Muscle layer of duodenum (tissue), 2 donors: ENCODE measurements around the gene BBS9.

Experiments used
- H3K27ac ChIP-seq: one replicate; pipeline ENCODE4 v1.7.0; 2013; ENCODE audit warnings: mild to moderate bottlenecking, low read length
- H3K27me3 ChIP-seq: one replicate; pipeline ENCODE4 v1.7.0; 2013; ENCODE audit warnings: low read depth, mild to moderate bottlenecking, control low read depth, low read length
- H3K36me3 ChIP-seq, 2 donors: one replicate each; pipeline ENCODE4 v1.7.0; 2013; ENCODE audit warnings: low read length in 2 of 2, control low read depth in 1 of 2, mild to moderate bottlenecking in 1 of 2; ENCODE audit not compliant: insufficient read depth in 2 of 2, control insufficient read depth in 1 of 2
- H3K4me1 ChIP-seq, 2 donors: one replicate each; pipeline ENCODE4 v1.7.0; 2013; ENCODE audit warnings: low read length in 2 of 2, mild to moderate bottlenecking in 2 of 2, control low read depth in 1 of 2, moderate library complexity in 1 of 2; ENCODE audit not compliant: insufficient read depth in 2 of 2, control insufficient read depth in 1 of 2
- H3K4me3 ChIP-seq, 2 donors: one replicate each; pipeline ENCODE4 v1.7.0; 2013; ENCODE audit warnings: low read length in 2 of 2, low read depth in 1 of 2, mild to moderate bottlenecking in 1 of 2
- H3K9me3 ChIP-seq, 2 donors: one replicate each; pipeline ENCODE4 v1.7.0; 2013; ENCODE audit warnings: low read length in 2 of 2, control low read depth in 1 of 2, mild to moderate bottlenecking in 1 of 2; ENCODE audit not compliant: control insufficient read depth in 1 of 2
- donor health status: healthy.

The BBS9 gene

GRCh38 chr7:33556472-33556871 is 427.1 kb downstream of the BBS9 start:
- Histone ChIP-seq H3K4me3 (no peak overlapping the region), H3K9me3 (no peaks in the 10 kb centered on the region), H3K36me3 (no peaks in the 10 kb centered on the region), H3K27ac (no peak overlapping the region), H3K27me3 (no peaks in the 10 kb centered on the region), H3K4me1 (no peaks in the 10 kb centered on the region)

GRCh38 chr7:33558549-33559323 is 429.4 kb downstream of the BBS9 start:
- Histone ChIP-seq H3K27ac (no peak overlapping the region), H3K4me3 (no peak overlapping the region), H3K27me3 (no peaks in the 10 kb centered on the region), H3K9me3 (no peaks in the 10 kb centered on the region), H3K36me3 (no peaks in the 10 kb centered on the region), H3K4me1 (no peaks in the 10 kb centered on the region)

DNA sequence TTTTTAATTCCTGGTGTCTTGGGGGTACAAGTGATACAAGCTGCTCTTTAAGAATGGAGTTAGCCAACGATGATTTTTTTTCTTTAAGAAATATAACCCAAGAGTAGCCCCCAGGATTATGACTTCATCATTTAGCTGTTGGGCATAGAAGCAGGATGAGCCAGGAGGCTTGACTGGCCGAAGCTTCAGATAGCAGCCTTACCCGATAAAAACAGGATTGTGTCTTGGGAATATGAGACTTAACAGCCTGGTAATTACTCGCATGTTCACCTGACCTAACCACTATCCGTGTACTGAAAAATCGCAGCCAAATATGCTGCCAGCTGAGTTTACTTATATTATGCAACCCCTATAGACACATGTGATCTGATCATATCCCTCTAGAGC is 430.0 kb downstream of the BBS9 start:
- no peak overlapping the region for H3K4me3 ChIP-seq
- no peaks in the 10 kb centered on the region for H3K27me3 ChIP-seq
- H3K36me3 ChIP-seq = no peaks in the 10 kb centered on the region
- no peaks in the 10 kb centered on the region for H3K4me1 ChIP-seq
- H3K9me3 ChIP-seq = no peaks in the 10 kb centered on the region
- H3K27ac ChIP-seq = no peak overlapping the region

GRCh38 chr7:33562996-33563395 is 433.6 kb downstream of the BBS9 start:
- Histone ChIP-seq H3K27me3 (no peaks in the 10 kb centered on the region), H3K4me1 (no peaks in the 10 kb centered on the region), H3K36me3 (no peaks in the 10 kb centered on the region), H3K9me3 (no peaks in the 10 kb centered on the region), H3K4me3 (no peak overlapping the region), H3K27ac (no peak overlapping the region)

- Histone ChIP-seq H3K4me3 (no peak overlapping the region), H3K27me3 (no peaks in the 10 kb centered on the region), H3K4me1 (no peaks in the 10 kb centered on the region), H3K9me3 (no peaks in the 10 kb centered on the region), H3K36me3 (no peaks in the 10 kb centered on the region), H3K27ac (no peak overlapping the region)
These were observed 434.3 kb downstream of the BBS9 start for GRCh38 chr7:33563651-33564050.

- H3K9me3 ChIP-seq = no peaks in the 10 kb centered on the region
- no peak overlapping the region for H3K4me3 ChIP-seq
- H3K36me3 ChIP-seq = no peaks in the 10 kb centered on the region
- H3K4me1 ChIP-seq = no peaks in the 10 kb centered on the region
- H3K27ac ChIP-seq = no peak overlapping the region
- H3K27me3 ChIP-seq = no peaks in the 10 kb centered on the region
These were observed 448.8 kb downstream of the BBS9 start for GRCh38 chr7:33578166-33578565.

DNA sequence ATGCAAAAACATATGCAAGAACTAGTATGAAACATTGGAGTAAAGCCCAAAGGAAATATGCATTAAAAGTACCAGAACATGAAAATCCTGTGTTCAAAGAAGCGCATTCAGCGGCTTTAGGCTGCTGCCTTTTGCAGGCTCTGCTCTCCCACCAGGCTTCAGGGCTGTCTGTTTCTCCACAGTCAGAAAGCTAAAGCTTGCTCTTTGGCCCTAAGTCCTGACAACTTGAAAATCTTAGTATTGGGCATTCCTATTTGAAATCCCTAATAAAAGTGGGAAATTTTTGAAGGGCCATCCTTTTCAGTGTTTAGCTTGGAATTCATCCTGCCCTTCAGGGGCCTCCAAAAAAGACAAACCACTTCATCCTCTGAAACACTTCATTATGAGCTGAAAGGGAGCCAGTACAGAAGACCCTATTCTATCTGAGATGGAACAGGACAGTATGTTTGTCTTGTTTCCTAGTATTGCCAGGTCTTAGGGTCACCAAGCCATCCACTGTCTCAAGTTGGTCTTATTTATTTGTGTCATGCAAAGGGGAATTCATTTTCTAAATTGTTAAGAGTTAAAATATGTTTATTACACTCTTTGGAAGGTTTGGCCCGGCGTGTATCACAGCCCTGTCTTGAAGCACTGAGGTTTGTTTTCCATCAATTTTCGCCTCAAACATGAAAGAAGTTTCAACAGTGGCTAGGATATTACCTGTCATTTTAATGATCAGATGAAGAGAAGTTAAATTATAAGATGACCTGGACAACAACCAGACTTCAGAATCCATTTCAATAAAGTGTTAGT is 449.7 kb downstream of the BBS9 start:
- Histone ChIP-seq H3K27me3 (no peaks in the 10 kb centered on the region), H3K36me3 (no peaks in the 10 kb centered on the region), H3K4me3 (no peak overlapping the region), H3K27ac (no peak overlapping the region), H3K4me1 (no peaks in the 10 kb centered on the region), H3K9me3 (no peaks in the 10 kb centered on the region)

- H3K27me3 ChIP-seq = no peaks in the 10 kb centered on the region
- H3K9me3 ChIP-seq = no peaks in the 10 kb centered on the region
- H3K36me3 ChIP-seq = no peaks in the 10 kb centered on the region
- H3K4me1 ChIP-seq = no peaks in the 10 kb centered on the region
- H3K27ac ChIP-seq = no peak overlapping the region
- no peak overlapping the region for H3K4me3 ChIP-seq
These were observed 450.3 kb downstream of the BBS9 start for GRCh38 chr7:33579673-33579960.

DNA sequence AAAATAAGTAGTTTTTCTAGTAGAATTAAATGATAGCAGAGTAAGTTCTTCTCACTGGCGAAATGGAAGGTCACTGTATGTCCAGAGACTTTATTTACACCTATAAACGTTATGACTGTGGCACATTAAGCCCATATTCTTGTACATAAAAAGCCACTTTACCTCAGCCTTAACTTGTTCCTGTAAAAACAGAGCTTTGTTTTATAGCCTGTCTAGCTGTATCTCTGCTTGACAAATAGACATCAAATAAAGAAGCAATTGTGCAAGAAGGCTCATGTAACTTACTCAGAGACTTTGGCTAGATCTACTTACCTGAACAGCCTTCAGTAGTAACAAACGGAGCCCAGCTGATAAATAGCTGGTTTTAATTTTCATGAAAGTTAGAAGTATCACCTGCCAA is 451.9 kb downstream of the BBS9 start:
- Histone ChIP-seq H3K27ac (no peak overlapping the region), H3K27me3 (no peaks in the 10 kb centered on the region), H3K36me3 (no peaks in the 10 kb centered on the region), H3K9me3 (no peaks in the 10 kb centered on the region), H3K4me1 (no peaks in the 10 kb centered on the region), H3K4me3 (no peak overlapping the region)

GRCh38 chr7:33582104-33582503 is 452.7 kb downstream of the BBS9 start:
- Histone ChIP-seq H3K4me3 (no peak overlapping the region), H3K36me3 (no peaks in the 10 kb centered on the region), H3K27ac (no peak overlapping the region)

GRCh38 chr7:33582533-33582932 is 453.2 kb downstream of the BBS9 start:
- H3K27ac ChIP-seq = no peak overlapping the region
- no peak overlapping the region for H3K4me3 ChIP-seq
- H3K27me3 ChIP-seq = no peaks in the 10 kb centered on the region
- no peaks in the 10 kb centered on the region for H3K36me3 ChIP-seq
- H3K9me3 ChIP-seq = no peaks in the 10 kb centered on the region
- H3K4me1 ChIP-seq = no peaks in the 10 kb centered on the region

More at GRCh38 chr7:33582104-33582503, 452.7 kb downstream of the BBS9 start:
- no peaks in the 10 kb centered on the region for H3K9me3 ChIP-seq
- no peaks in the 10 kb centered on the region for H3K4me1 ChIP-seq
- no peaks in the 10 kb centered on the region for H3K27me3 ChIP-seq
